Endodermal cell (in vitro differentiated cells): Measurements from ENCODE around the gene CCL21. TPM values are rescaled to one million over a fixed set of nuclear protein-coding genes. Genes with fewer than 3 reads are reported as not detected.

ENCODE experiments used
- DNase-seq: peaks from one replicate; pipeline ENCODE4 v3.0.0-alpha.2; 2017
- H3K27ac ChIP-seq: 2 replicates; pipeline ENCODE4 v1.5.1; 2013; ENCODE audit warnings: mild to moderate bottlenecking, low read depth, low read length, moderate library complexity
- H3K27me3 ChIP-seq: 2 replicates; pipeline ENCODE4 v1.6.1; 2013; ENCODE audit warnings: mild to moderate bottlenecking, low read length, moderate library complexity; ENCODE audit not compliant: insufficient read depth, control insufficient read depth, poor library complexity, severe bottlenecking
- H3K36me3 ChIP-seq: 2 replicates; pipeline ENCODE4 v1.7.0; 2013; ENCODE audit warnings: mild to moderate bottlenecking, low read length, moderate library complexity; ENCODE audit not compliant: control insufficient read depth, insufficient read depth
- H3K4me1 ChIP-seq: one replicate; pipeline ENCODE4 v1.7.0; 2013; ENCODE audit warnings: low read length; ENCODE audit not compliant: control insufficient read depth, insufficient read depth
- H3K4me3 ChIP-seq: 2 replicates; pipeline ENCODE4 v1.5.1; 2013; ENCODE audit warnings: mild to moderate bottlenecking, low read length, moderate library complexity
- H3K9ac ChIP-seq: 2 replicates; pipeline ENCODE4 v1.6.1; 2013; ENCODE audit warnings: mild to moderate bottlenecking, low read length, moderate library complexity; ENCODE audit not compliant: poor library complexity, severe bottlenecking; ENCODE audit errors: extremely low read depth
- H3K9me3 ChIP-seq: 2 replicates; pipeline ENCODE4 v1.6.1; 2013; ENCODE audit warnings: mild to moderate bottlenecking, low read length, moderate library complexity; ENCODE audit not compliant: control insufficient read depth
- H3K27ac Mint-ChIP-seq: 2 replicates; pipeline ENCODE4 v1.8.0; 2020; ENCODE audit warnings: mixed read lengths
- H3K27me3 Mint-ChIP-seq: 2 replicates; pipeline ENCODE4 v1.8.0; 2021; ENCODE audit warnings: mild to moderate bottlenecking, mixed read lengths; ENCODE audit not compliant: insufficient read depth
- H3K36me3 Mint-ChIP-seq: 2 replicates; pipeline ENCODE4 v1.8.0; 2020; ENCODE audit warnings: low read depth, mixed read lengths
- H3K4me1 Mint-ChIP-seq: 2 replicates; pipeline ENCODE4 v1.8.0; 2020; ENCODE audit warnings: mixed read lengths
- H3K4me3 Mint-ChIP-seq: 2 replicates; pipeline ENCODE4 v1.8.0; 2020; ENCODE audit warnings: mild to moderate bottlenecking, moderate library complexity, mixed read lengths
- H3K9me3 Mint-ChIP-seq: 2 replicates; pipeline ENCODE4 v1.8.0; 2020; ENCODE audit warnings: mild to moderate bottlenecking, mixed read lengths
- CTCF ChIP-seq: fragments of 200-600 bp; sonication (generic); conservative IDR thresholded peaks from 2 replicates; pipeline ENCODE4 v1.5.0; 2021; ENCODE audit warnings: antibody characterized with exemption, mild to moderate bottlenecking
- WGBS, 2 experiments: methylation state at CpG; one replicate each; pipeline versions ENCODE4 v1.1.5 to v1.1.7; 2013; ENCODE audit warnings: missing lambda C conversion rate in 2 of 2, mixed read lengths in 1 of 2; ENCODE audit not compliant: insufficient coverage in 1 of 2, insufficient read length in 1 of 2; 5-methylcytosine and 5-hydroxymethylcytosine counted together
- total RNA-seq, 2 donors: library from RNA; stranded (reverse); fragmentation: NEBNext Ultra II Directional in 1 of 2; extraction: Animal tissue kit (Norgen Biotek cat#: 25700) in 1 of 2; gene quantifications; 2 replicates in 1 of 2; 3 replicates in 1 of 2; pipeline ENCODE4 v1.2.1, GENCODE V29; 2021

The CCL21 gene
- total RNA-seq, 2 donors from 2014 or later: not detected

- Histone ChIP-seq H3K9ac (no peak overlapping the region), H3K4me1 (no peaks in the 10 kb centered on the region), H3K27ac (no peak overlapping the region), H3K9me3 (no peaks in the 10 kb centered on the region), H3K36me3 (no peaks in the 10 kb centered on the region), H3K4me3 (no peak overlapping the region), H3K27me3 (no peaks in the 10 kb centered on the region)
- no peak overlapping the region for H3K4me3 Mint-ChIP-seq
- no peak for DNase-seq
- 94 to 96% methylated on average over 2 to 4 of the region's 4 CpGs for WGBS, 2 experiments
- H3K4me1 Mint-ChIP-seq: no peaks in the 10 kb centered on the region
- TF ChIP-seq CTCF: no peak
- H3K27ac Mint-ChIP-seq: no peak overlapping the region
- no peaks in the 10 kb centered on the region for H3K9me3 Mint-ChIP-seq
- peaks cover 7% of the 10 kb centered on the region for H3K36me3 Mint-ChIP-seq
- H3K27me3 Mint-ChIP-seq: peaks cover 4% of the 10 kb centered on the region
Measured at GRCh38 chr9:34684816-34685215, 25.1 kb downstream of the CCL21 start.

GRCh38 chr9:34684145-34684544 lies 25.8 kb downstream of the CCL21 start:
- Histone ChIP-seq H3K4me1 (no peaks in the 10 kb centered on the region), H3K9ac (no peak overlapping the region), H3K9me3 (no peaks in the 10 kb centered on the region), H3K4me3 (no peak overlapping the region), H3K27me3 (no peaks in the 10 kb centered on the region), H3K36me3 (no peaks in the 10 kb centered on the region), H3K27ac (no peak overlapping the region)
- no peak overlapping the region for H3K27ac Mint-ChIP-seq
- H3K36me3 Mint-ChIP-seq: peaks cover 8% of the 10 kb centered on the region
- no peaks in the 10 kb centered on the region for H3K9me3 Mint-ChIP-seq
- H3K4me3 Mint-ChIP-seq: no peak overlapping the region
- 86 to 100% methylated on average over 3 to 4 of the region's 4 CpGs for WGBS, 2 experiments
- no peak for DNase-seq
- no peaks in the 10 kb centered on the region for H3K4me1 Mint-ChIP-seq
- peaks cover 4% of the 10 kb centered on the region for H3K27me3 Mint-ChIP-seq
- no peak for TF ChIP-seq CTCF

GRCh38 chr9:34675869-34676268 lies 34.1 kb downstream of the CCL21 start:
- H3K9me3 Mint-ChIP-seq: no peaks in the 10 kb centered on the region
- DNase-seq: no peak
- WGBS, 2 experiments: 94 to 100% methylated on average over 1 to 2 of the region's 2 CpGs
- no peak overlapping the region for H3K27ac Mint-ChIP-seq
- H3K4me1 ChIP-seq: no peaks in the 10 kb centered on the region
- H3K4me3 Mint-ChIP-seq: no peak overlapping the region
- H3K4me3 ChIP-seq: no peak overlapping the region
- H3K9ac ChIP-seq: no peak overlapping the region
- peaks cover 11% of the 10 kb centered on the region for H3K36me3 Mint-ChIP-seq
- TF ChIP-seq CTCF: no peak
- no peak overlapping the region for H3K27ac ChIP-seq
- H3K4me1 Mint-ChIP-seq: peaks cover 8% of the 10 kb centered on the region
- H3K9me3 ChIP-seq: no peaks in the 10 kb centered on the region
- no peaks in the 10 kb centered on the region for H3K36me3 ChIP-seq
- H3K27me3 Mint-ChIP-seq: peaks cover 5% of the 10 kb centered on the region
- H3K27me3 ChIP-seq: no peaks in the 10 kb centered on the region
